HG02759 (cell line): Measurements from ENCODE around the gene YDJC.
"Not testable (repeated sequence)": the region's sequence is repeated elsewhere in the genome, so short reads cannot be mapped to it uniquely, and the experiment has no call there.

Experiments
- ATAC-seq: cut with Tn5 transposase; IDR thresholded peaks from one replicate; pipeline ENCODE4 v1.9.1; 2021; ENCODE audit warnings: mild to moderate bottlenecking, moderate library complexity; ENCODE audit not compliant: unreplicated experiment

YDJC gene

DNA sequence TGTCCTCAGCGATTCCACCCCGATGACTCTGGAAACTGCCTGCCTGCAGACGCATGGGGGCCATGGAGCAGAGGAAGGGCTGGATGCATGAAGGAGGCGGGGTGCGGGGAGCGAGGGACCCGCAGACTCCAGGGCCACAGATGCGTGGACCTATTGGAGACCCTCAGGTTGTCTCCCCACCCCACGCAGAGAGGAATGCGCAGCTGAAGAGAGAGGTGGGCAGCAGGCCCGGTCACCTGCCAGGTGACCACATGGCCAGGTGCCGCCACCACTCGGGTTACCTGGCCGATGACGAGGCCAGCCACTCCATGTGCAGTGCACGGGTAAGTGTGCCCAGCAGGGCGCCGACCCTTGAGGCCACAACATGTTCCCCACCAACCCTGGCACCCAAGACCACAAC, 3.1 kb upstream of the YDJC start:
- no peak for ATAC-seq

DNA sequence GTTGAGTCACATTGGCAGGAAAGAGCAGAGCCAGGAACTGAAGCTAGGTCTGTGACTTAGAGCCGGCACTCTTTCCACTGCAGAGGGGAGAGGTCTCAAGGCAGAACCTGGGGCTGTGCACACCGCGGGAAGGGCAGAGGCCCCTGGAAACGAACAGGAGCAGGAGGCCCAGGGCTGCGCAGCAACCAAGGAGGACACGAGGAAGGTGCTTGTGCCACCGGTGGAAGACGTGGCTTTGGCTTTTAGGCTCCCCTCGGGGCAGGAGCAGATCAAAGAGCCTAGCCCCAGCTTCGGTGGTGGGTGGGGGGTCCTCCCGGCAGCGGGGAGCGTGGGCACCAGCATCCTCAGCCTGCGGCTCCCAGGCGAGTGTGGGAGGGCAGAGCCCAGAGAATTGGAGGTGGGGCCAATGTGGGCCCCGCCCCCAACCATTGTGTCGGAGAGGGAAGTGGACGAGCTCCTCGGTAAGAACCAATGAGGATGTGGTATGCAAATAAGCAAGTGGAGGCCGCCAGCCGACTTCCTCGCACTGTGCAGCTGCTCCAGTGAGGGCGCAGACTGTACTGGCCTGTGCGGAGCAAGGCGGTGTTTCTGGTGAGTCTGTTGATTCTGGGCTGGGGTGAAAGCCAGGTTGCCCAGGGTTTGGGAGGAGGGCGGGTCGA, 2.5 kb upstream of the YDJC start, which contains the start of gene CCDC116:
Gene CCDC116, plus strand, starts transcription at position 524 of the 659 bp plus-strand sequence. CDS start 422 bp downstream, outside the sequence.
- ATAC-seq, result no peak

DNA sequence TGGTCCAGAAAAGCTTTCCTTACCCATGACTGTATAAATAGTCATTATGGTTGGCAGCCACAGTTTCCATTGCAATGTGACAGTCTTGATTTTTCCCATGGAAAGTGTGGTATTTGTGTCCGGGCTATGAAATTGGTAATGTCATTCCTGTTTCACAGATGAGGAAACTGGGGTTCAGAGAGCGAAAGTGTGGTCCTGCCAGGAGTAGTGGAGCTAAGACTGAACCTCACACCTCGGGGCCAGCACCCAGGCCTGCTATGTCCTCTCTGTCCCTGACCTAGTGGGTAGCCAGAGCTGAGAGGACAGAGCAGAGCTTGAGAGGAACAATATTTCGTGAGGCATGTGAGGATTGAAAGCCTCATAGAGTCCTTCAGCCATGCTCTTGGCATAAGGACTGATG, 1.2 kb upstream of the YDJC start:
- no peak for ATAC-seq

DNA sequence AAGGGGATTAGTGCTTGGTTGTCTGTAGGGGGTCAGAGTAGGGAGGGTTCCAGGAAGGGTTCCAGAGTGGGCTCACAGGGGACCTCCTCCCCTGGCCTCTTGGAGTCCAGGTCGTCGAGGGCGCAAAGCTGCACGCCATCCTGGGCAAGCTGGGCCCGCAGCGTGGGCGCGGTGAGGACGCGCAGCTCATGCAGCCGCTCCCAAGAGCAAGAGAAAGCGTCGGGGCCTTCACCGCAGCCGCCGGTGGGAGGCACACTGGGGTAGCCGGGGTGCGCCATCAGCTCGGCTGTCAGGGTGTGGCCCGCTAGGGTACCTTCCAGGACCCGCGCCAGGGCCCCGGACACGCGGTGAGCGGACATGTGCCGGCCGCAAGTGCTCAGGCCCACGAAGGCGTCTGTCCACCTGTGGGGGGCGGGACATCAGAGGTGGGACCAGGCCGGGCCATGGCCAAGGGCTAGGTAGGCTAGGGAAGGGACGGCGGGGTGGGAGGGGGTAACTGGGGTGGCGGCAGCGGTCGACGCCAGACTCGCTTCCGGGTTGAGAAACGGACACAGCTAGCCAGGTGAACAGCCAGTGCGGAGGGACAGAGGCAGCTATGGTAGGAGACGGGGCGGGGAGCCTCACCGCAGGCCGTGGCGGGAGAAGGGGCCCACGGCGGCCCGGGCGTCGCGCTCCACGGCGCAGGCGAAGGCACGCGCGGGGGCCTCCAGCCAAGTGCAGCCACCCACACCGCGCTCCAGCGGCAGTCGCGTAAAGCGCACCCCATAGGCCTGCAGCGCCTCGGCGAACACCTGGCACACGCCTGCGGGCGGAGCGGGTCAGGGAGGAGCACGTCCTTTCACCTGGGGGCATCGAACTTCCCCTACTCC, 1.2 kb downstream of the YDJC start:
- ATAC-seq, result no peak

DNA sequence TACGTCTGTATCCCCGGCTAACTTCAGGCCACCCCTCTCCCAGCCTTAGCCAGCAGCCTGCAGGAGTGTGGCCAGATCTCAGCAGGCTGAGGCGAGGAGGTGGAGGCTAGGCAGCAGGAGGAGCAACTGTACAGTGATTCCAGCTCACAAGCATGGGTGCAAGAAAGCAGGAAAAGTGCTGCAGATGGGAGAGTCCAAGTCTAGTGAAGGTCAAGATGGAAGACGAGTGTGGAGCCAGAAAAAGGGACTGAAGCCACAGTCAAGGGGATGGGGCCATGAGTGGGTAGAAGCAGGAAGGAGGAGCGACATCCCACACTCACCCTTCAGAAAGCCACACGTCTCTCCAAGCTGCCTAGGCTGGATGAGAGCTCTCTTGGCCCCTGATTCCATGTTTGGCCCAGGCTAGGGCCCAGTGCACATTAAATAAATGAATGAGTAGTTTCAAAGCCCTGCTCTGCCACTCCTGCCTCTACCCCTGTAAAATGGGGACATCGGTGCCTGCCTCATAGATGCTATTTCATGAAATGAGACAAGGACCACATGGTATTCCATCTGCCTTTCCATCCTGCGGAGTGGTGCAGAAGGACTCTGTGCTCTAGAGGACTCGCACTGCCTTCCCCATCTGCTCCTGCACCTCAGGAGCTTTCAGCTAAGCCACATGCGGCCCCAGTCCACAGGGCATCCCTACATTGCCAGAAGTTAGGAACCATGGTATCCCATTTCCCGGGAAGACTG, 2.9 kb downstream of the YDJC start:
- ATAC-seq, result no peak

DNA sequence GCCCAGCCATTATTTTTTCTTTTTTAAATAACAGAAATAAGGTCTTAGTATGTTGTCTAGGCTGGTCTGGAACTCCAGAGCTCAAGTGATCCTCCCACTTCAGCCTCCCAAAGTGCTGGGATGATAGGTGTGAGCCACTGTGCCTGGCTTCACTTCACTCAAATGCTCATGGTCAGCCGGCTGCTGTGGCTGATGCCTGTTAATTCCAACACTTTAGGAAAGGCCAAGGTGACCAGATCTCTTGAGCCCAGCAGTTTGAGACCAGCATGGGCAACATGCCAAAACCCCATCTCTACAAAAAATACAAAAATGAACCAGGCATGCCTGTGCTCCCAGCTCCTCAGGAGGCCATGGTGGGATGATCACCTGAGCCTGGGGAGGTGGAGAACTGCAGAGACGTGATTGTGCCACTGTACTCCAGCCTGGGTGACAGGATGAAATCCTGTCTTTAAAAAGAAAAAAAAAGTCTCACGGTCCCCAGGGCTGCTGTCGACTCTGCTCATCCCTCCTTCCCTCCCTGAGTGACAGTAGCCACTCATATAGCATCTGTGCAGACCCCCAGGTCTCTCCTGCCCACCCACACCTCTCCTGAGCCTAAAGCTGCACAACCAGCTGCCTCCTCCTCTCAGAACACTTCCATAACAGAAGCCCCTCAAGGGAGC, 3.6 kb downstream of the YDJC start:
- ATAC-seq, result no peak

DNA sequence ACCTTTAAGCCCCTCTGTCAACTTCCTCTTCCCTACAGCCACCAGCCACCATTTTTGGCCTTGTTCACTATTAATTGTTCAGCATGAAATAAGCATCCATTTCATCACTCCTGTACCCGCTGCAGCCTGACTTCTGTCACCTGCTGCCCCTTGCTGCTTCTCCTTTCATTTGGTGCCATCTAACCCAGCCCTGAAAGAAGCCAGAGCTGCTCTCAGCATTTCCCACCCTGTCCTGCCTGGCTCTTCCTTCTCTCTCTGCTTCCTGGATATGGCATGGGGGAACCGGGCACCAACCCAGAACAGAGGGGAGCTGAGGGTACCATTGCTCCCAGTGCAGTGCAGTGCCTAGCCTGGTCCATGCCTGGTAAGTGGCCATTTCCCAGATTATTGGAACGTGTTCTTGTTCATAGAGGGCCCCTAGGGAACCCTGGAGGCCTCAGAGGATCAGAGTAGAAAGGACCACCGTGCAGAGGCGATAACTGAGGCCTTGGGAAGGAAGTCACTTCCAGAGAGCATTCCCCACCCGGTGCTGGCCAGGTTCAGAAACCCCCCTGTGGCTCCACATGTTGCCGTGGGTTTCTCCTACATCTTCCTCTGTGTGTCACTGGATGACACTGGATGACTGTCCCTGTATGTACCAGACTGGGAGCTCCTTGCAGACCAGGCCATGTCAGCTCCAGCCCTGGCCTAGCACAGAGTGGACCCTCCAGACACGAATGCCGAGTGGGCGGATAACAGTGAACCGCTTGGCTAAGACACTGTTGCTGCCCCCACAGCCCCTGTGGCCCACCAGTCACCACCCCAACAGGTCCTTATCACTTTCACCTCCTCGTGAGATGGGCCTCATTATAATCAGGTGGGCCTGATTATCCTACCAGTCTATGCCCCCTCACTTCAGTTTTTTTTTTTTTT, 4.7 kb downstream of the YDJC start:
- ATAC-seq, result no peak

DNA sequence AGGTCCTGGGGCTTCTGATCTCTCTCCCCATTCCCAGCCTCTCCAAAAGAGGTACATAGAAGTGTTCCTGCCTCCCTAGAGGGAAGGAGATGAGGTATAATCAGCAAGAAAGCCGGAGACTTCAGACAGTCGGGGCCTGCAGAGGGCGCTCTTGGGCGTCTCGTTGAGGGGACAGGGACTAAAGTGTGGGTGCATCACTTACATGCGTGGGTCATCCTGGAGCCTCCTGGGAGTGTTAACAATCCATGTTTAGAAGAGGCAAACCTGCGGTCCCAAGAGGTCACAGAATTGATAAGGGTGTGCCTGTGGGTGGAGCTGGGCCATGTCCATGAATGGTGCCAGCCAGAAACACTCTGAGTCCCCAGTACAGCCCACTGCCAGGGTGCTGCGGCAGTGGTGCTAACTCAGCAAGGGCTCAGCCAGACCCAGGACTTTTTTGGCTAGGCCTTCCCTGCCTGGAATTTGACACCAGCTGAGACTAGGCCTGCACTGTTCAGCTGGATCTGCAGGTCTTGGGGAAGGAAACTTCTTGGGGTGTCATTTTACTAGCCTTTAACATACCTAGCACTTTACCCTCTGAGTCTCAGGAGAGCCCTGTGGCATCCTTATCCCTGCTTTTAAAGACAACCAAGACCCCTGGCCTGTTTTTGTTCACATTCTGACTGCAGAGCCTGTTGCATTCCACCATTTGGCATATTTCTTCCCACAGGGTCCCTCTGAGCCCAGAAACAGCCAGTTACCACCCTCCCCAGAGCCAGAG, 5.5 kb downstream of the YDJC start:
- no peak for ATAC-seq

DNA sequence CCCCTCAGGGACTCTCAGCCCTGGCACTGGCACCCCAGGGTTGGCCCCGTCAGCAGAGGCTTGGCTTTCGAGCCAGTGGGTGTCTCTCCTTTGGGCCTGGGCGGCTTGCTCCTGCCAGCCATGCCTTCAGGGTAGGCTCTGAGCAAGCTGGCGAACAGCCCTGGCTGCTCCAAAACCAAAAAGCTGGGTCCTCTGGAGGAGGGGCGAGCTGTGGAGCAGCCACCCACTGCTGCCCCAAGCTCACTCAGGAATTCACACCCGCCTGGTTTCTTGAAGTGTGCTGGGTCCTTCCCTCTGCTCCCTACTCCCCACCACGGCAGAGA, 6.2 kb downstream of the YDJC start:
- no peak for ATAC-seq

DNA sequence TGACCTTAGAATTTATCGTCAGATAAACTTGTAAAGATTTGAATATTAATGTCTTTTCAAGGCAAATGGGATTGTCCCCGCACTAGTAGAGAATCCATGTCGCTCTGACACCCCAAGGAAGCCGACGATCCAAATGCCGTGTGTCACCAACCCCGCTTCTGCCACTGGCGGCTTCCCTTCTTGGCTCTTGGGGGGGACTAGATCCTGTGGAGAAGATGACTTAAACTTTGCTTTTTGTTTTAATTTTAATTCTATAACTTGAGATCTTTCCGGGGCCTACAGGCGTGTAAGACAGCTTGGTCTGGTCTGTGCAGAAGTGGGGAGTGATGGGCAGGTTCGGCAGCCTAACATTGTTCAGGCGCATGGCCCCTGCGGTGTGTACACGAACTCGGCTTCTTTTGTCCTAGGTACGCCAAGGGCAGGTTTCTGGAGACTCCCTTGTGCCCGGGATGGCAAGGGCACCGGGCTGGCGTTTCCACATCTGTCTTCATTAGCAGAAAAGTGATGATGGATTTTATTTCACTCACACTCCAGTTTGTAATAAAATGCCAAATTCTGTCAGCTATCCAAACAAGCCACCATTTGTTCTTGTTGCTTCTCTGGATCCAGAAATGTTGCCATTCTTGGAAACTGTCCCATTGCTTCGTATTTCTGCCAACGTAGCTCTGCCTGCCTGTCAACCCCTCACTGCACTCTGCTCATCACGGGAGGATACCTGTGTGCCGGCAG, 6.7 kb downstream of the YDJC start:
- no peak for ATAC-seq

DNA sequence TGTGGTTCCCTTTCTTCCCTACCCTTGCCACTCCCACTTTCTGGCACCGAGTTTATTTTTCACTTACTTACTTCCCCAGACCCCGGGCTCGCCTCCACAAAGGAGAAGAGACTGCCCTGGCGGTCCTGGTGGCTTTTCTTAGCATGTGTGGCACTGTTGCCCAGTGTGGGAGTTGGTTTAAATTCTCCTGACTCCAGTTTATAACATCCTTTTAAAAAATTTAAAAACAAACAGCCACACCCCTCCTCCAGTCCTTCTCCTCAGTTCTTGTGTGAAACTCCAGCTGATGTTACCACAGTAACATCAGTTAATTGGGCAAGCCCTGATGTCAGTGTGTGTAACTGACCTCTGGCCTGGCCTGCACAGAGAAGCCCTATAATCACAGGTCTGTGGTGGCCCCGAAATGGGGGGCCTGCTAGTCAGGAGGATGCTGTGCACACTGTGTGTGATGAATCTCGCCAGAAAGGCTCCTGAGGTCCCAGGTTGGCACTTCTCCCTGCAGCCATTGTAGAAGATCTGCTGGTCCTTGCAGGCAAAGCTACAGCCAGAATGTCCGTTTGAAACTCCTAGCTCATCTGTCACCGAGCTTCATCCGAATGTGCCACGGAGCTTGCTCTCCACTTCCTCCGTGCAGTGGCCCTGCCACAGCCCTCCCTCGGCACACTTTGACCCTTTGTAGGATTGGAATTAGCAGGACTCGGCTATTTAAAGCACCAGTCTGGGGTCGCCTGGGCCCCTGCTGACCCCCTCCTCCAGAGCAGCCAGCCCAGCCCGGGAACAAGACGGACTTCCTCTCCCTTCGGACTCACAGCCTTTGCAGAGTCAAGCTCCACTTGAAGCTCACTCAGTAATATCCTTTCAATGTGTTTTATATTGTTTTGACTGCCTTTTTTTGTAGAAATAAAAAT, 7.6 kb downstream of the YDJC start:
- no peak for ATAC-seq

DNA sequence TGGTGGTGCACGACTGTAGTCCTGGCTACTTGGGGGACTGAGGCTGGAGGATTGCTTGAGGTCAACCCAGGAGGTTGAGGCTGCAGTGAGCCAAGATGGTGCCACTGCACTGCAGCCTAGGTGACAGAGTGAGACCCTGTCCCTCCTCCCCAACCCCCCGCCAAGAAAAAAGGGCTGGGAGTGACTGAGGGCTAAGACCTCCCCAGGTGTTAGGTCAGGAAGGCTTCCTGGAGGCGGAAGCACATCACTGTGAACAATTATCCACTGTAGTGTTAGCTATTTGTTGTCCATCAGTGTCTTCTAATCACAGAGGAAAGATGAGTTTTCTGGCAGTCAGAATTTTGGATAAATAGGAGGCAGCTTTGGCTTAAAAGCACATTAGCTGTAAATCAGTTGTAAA, 8.8 kb downstream of the YDJC start:
- no peak for ATAC-seq

DNA sequence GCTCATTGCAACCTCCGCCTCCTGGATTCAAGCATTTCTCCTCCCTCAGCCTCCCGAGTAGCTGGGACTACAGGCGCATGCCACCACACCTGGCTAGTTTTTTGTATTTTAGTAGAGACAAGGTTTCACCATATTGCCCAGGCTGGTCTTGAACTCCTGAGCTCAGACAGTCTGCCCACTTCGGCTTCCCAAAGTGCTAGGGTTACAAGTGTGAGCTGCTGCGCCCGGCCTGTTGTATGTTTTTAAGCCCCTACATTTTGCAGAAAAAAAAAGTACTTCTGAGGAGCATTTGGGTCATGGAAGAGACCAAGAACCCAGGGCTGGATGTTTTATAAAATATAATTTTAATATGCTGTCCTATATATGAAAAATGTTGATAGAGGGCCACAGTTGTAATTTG, 12.5 kb downstream of the YDJC start:
- ATAC-seq, result not testable (repeated sequence)

DNA sequence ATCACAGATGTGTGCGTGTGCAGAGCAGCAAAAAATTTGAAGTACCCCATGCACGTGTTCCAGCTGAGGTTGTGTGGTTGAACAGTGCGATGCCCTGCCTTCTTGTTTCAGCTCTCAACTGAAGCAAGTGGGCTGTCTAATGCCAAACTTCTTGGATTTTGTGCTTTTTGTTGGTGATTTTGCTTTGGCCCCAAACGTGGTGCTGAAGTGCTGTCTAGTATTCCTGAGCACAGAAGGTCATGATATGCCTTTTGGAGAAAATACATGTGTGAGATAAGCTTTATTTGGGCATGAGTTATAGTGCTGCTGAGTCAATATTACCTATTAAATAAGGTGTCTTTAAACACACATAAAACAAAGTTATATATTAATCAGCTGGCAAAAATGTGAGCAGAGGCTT, 14.1 kb downstream of the YDJC start:
- no peak for ATAC-seq

DNA sequence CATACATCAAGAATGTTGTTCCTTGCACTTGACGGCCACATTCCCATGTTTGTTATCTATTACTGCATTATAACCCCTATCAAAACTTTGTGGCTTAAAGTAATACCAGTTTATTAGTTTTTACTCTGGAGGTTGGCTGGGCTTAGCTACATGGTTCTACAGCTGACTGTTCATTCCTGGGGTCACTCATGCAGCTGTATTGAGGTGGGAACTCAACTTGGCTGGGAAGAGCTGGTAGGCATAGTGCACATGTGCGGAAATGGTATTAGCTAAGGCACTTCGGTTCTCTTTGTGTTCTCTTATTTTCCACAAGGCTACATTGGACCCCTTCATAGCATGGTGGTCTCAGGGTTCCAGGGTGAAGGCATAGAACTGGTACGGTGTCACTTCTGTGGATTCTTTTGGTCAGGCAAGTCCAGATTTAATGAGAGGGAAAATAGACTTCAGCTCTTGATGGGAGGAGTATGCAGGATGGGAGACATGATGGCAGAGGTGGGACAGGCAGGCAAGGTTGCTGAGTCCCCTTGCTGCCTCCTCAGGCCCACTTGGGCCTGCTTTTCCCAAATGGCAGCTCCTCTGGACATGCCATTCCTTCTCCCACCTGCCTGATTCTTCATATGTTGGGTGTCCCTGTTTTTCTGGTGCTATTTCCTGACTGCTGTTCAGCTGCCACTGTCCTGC, 16.1 kb downstream of the YDJC start:
- no peak for ATAC-seq

DNA sequence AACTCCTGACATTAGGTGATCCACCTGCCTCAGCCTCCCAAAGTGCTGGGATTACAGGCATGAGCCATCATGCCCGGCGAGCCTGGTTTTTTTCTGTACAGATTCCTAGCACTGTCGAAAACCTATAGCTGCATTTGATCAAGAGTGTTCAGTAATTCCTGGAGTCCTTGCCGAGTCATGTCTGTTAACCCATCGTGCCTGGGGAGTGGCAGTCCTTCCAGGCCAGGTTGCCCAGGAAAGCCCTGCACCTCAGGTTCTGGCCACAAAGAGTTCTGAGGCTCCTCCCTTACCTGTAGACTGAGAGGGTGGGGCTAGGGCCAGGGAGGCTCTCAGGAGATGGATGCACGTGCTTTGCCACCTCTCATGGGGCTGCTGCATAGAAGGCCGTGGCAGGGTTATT, 17.0 kb downstream of the YDJC start:
- no peak for ATAC-seq
